Thyroid gland (tissue), 4 donors: Measurements from ENCODE around the gene TMC1.

ENCODE experiments used
- POLR2A ChIP-seq, 2 donors: fragments of 450-650 bp; IDR thresholded peaks; one replicate each; pipeline ENCODE4 v1.6.1; 2017; ENCODE audit warnings: antibody characterized with exemption in 2 of 2, mild to moderate bottlenecking in 2 of 2, moderate library complexity in 1 of 2
- TF ChIP-seq, protein P1 (sequence below), 6 experiments: fragments of 200-600 bp in 3 of 6; fragments of 450-650 bp in 3 of 6; sonication (generic) in 3 of 6; IDR thresholded peaks; one replicate each; pipeline ENCODE4 v1.5.1; 2016 to 2019; ENCODE audit warnings: antibody characterized with exemption in 6 of 6, mild to moderate bottlenecking in 2 of 6, inconsistent platforms in 1 of 6, moderate library complexity in 1 of 6

DNA sequence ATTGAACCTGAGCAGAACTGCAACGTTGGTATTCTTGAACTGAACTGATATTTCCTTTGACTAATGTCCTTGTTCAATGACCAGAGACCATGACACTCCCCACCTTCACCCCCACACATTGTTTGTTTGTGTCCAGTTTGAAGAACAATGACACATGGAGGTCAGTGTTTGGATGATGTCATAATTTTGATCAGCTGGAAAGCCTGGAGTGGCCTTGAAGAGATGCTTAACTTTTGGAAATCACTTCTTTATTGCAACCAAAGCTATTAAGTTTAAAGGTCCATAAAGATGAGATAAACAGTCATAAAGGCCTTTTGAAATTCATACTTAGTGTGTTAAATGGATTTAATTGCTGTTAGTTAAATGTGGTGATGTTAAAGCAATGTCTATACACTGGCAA lies 92.7 kb downstream of the TMC1 start:
- TF ChIP-seq, protein P1, sequence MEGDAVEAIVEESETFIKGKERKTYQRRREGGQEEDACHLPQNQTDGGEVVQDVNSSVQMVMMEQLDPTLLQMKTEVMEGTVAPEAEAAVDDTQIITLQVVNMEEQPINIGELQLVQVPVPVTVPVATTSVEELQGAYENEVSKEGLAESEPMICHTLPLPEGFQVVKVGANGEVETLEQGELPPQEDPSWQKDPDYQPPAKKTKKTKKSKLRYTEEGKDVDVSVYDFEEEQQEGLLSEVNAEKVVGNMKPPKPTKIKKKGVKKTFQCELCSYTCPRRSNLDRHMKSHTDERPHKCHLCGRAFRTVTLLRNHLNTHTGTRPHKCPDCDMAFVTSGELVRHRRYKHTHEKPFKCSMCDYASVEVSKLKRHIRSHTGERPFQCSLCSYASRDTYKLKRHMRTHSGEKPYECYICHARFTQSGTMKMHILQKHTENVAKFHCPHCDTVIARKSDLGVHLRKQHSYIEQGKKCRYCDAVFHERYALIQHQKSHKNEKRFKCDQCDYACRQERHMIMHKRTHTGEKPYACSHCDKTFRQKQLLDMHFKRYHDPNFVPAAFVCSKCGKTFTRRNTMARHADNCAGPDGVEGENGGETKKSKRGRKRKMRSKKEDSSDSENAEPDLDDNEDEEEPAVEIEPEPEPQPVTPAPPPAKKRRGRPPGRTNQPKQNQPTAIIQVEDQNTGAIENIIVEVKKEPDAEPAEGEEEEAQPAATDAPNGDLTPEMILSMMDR (IDR thresholded peaks at IDR 0.05), result no peak
- TF ChIP-seq POLR2A (IDR thresholded peaks at IDR 0.05), result no peak
